Esophagus squamous epithelium (tissue), 5 donors: ENCODE data around the gene AGR2. TPM values are rescaled to one million over a fixed set of nuclear protein-coding genes. Genes with fewer than 3 reads are reported as not detected.
A peak's percentile ranks its signal among the peaks of the same experiment; 100 is the strongest.

ENCODE experiments used
- DNase-seq: peaks from one replicate; lab custom pipeline; 2025; lab: John Stamatoyannopoulos, UW
- H3K27ac ChIP-seq, 4 donors: fragments of 200-600 bp; sonication (generic); one replicate each; pipeline ENCODE4 v1.5.1; 2016 to 2019; ENCODE audit warnings: mild to moderate bottlenecking in 1 of 4
- H3K27me3 ChIP-seq, 4 donors: fragments of 200-600 bp; sonication (generic); 1 replicate in 3 of 4; 2 replicates in 1 of 4; pipeline versions ENCODE4 v1.5.1 to v1.6.0; 2017 to 2021; ENCODE audit warnings: antibody characterized with exemption in 1 of 4
- H3K36me3 ChIP-seq, 3 donors: fragments of 200-600 bp; sonication (generic); one replicate each; pipeline ENCODE4 v1.5.1; 2016 to 2019
- H3K4me1 ChIP-seq, 3 donors: fragments of 200-600 bp; sonication (generic); one replicate each; pipeline ENCODE4 v1.5.1; 2017 to 2019
- H3K4me3 ChIP-seq, 4 donors: fragments of 200-600 bp; sonication (generic); 1 replicate in 3 of 4; 2 replicates in 1 of 4; pipeline ENCODE4 v1.5.1; 2016 to 2019; ENCODE audit warnings: mild to moderate bottlenecking in 2 of 4, moderate library complexity in 1 of 4
- H3K9me3 ChIP-seq, 3 donors: fragments of 200-600 bp; sonication (generic); one replicate each; pipeline ENCODE4 v1.5.1; 2016 to 2019
- POLR2A ChIP-seq, 4 donors: fragments of 450-650 bp; IDR thresholded peaks; one replicate each; pipeline ENCODE4 v1.6.1; 2017; ENCODE audit warnings: antibody characterized with exemption in 4 of 4, mild to moderate bottlenecking in 4 of 4, moderate library complexity in 3 of 4
- WGBS, 2 donors: methylation state at CpG; one replicate each; pipeline ENCODE4 v1.1.5; 2018; 5-methylcytosine and 5-hydroxymethylcytosine counted together
- intact Hi-C: fragments of 100-400 bp; cut with DNase I; formaldehyde crosslinking; loops from one replicate; pipeline ENCODE4 v1.15.0; 2022
- total RNA-seq, 4 donors: library from RNA; depleted of rRNA; stranded (reverse); fragments of >200 nt; gene quantifications; one replicate each; pipeline ENCODE4 v1.1.0, GENCODE V29; 2016
- TF ChIP-seq, protein P1 (sequence below), 6 experiments: fragments of 450-650 bp in 4 of 6; fragments of 200-600 bp in 2 of 6; sonication (generic) in 2 of 6; IDR thresholded peaks; one replicate each; pipeline ENCODE4 v1.5.1; 2016 to 2019; ENCODE audit warnings: antibody characterized with exemption in 6 of 6, mild to moderate bottlenecking in 4 of 6, moderate library complexity in 4 of 6
- donor health status: DM: yes; HTN: yes; CAD: no.

AGR2 gene
- total RNA-seq, 4 donors from 2014 or later: 1.6 to 12.4 (median 3.9) TPM

DNA sequence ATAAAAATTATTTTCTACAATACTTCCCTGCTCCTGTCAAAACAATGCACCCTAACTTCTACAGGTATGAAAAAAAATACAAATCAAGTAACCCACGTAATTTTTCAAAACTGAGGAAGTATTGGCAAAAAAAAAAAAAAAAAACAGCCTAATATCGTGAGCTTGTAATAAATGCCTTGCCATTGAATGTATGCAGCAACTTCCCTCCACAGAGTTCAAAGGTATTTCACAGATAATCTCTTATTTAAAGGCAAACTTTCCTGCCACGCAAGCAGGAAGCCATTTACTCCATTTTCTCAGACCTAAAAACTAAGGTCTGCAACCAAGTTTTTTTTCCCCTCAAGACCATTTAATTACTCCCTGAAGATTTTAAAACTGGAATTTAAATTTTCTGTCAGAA is 642 bp upstream of the AGR2 start:
- Histone ChIP-seq H3K4me1 (peaks cover 0 to 26% (median 0%) of the 10 kb centered on the region in 3 donors), H3K36me3 (no peaks in the 10 kb centered on the region), H3K4me3 (no peak overlapping the region), H3K27me3 (no peaks in the 10 kb centered on the region), H3K9me3 (no peaks in the 10 kb centered on the region), H3K27ac (peak overlapping the region in 1 of 4 donors; percentile 68)
- no peak for DNase-seq
- TF ChIP-seq, protein P1, sequence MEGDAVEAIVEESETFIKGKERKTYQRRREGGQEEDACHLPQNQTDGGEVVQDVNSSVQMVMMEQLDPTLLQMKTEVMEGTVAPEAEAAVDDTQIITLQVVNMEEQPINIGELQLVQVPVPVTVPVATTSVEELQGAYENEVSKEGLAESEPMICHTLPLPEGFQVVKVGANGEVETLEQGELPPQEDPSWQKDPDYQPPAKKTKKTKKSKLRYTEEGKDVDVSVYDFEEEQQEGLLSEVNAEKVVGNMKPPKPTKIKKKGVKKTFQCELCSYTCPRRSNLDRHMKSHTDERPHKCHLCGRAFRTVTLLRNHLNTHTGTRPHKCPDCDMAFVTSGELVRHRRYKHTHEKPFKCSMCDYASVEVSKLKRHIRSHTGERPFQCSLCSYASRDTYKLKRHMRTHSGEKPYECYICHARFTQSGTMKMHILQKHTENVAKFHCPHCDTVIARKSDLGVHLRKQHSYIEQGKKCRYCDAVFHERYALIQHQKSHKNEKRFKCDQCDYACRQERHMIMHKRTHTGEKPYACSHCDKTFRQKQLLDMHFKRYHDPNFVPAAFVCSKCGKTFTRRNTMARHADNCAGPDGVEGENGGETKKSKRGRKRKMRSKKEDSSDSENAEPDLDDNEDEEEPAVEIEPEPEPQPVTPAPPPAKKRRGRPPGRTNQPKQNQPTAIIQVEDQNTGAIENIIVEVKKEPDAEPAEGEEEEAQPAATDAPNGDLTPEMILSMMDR (IDR thresholded peaks at IDR 0.05): no peak
- TF ChIP-seq POLR2A (IDR thresholded peaks at IDR 0.05): no peak
- 29 to 48% methylated on average over 3 of the region's 3 CpGs for WGBS, 2 donors
- intact Hi-C loops: no loop called here

DNA sequence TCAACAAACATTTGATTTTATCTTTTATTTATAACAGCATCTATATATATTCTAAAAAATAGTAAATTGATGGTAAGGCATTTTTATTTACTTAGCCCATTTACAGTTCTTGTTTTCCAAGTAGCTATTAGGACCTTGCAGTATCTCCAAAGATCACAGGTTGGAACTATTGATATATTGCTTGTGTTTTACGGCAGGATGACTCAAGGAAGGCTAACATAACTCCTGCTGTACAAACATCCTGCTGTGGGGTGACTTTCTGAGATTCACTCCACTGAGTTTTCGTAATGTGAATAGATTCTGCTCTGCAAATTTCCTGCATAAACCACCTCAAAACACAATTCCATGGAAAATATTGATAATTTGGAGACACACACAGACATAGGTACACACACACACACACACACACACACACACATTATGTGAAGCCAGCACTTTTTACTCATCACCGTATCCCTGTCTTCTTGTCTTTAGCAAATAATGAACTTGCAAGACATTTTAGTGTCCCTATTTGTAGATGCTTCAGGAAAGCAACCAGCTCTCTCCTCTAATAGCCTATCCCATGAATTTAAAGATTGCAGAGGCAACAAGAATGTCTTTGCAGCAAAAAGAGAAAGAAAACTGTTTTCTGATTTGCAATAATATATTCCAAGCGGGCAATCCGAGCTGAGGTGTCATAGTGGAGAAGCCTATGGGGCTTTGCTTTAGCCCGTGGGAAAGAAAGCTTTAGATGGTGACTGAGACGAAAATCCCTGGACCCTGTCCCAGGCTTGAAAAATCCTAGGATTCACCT is 722 bp downstream of the AGR2 start:
- H3K36me3 ChIP-seq: no peaks in the 10 kb centered on the region
- H3K27me3 ChIP-seq: no peaks in the 10 kb centered on the region
- H3K4me1 ChIP-seq: peaks cover 0 to 26% (median 0%) of the 10 kb centered on the region in 3 donors
- peak overlapping the region in 3 of 4 donors; percentile 23 to 68 (median 29) for H3K27ac ChIP-seq
- peak overlapping the region in 2 of 4 donors; percentile 4 to 36 for H3K4me3 ChIP-seq
- no peak for TF ChIP-seq POLR2A (IDR thresholded peaks at IDR 0.05)
- TF ChIP-seq, protein P1 (IDR thresholded peaks at IDR 0.05): no peak
- DNase-seq: no peak
- H3K9me3 ChIP-seq: no peaks in the 10 kb centered on the region
- intact Hi-C loops: no loop called here
- 55 to 60% methylated on average over 7 of the region's 7 CpGs for WGBS, 2 donors

DNA sequence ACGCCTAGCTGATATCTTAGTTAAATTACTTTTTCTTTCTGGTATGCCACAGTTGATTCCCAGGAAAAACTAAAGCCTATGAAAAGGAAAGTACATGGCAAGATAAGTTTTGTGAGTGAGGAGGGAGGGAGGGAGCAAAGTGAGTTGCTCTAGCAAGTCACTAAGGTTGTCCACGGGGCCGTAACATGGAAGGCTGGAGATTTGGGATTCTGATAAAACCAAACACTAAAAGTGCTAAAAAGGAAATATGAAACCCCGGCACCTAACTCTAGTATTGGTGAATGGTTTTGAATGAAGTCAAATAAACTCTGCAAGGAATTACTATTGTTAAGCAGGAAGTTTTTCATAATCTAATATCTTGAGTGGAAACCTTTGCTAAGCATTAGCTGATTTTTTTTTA is 1.7 kb downstream of the AGR2 start:
- intact Hi-C loops: no loop called here
- TF ChIP-seq, protein P1 (IDR thresholded peaks at IDR 0.05): no peak
- no peak for TF ChIP-seq POLR2A (IDR thresholded peaks at IDR 0.05)
- WGBS, 2 donors: 79 to 81% methylated on average over 4 of the region's 4 CpGs
- H3K4me3 ChIP-seq: no peak overlapping the region
- H3K4me1 ChIP-seq: peaks cover 0 to 26% (median 0%) of the 10 kb centered on the region in 3 donors
- no peak for DNase-seq
- no peaks in the 10 kb centered on the region for H3K36me3 ChIP-seq
- no peaks in the 10 kb centered on the region for H3K27me3 ChIP-seq
- no peaks in the 10 kb centered on the region for H3K9me3 ChIP-seq
- no peak overlapping the region for H3K27ac ChIP-seq

DNA sequence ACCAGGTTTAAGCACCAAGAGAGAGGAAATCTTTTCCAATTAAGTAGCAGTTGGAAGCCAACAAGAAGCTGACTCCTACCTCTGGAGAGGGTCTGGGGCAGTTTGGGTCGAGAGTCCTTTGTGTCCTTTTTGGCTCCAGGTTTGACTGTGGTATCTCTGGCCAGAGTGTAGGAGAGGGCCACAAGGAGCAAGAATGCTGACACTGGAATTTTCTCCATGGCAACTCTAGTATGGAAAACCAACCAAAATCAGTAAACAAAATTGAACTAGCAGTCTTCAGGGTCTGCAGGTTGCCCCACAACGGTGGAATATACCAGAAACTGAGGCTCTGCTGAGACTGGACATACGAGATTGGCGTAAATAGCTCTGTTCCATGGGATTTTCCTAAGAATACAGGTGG is 3.2 kb downstream of the AGR2 start:
- intact Hi-C loops: no loop called here
- 91 to 94% methylated on average over 4 of the region's 4 CpGs for WGBS, 2 donors
- H3K27me3 ChIP-seq: no peaks in the 10 kb centered on the region
- no peaks in the 10 kb centered on the region for H3K9me3 ChIP-seq
- no peak overlapping the region for H3K27ac ChIP-seq
- peaks cover 0 to 26% (median 0%) of the 10 kb centered on the region in 3 donors for H3K4me1 ChIP-seq
- no peak overlapping the region for H3K4me3 ChIP-seq
- DNase-seq: no peak
- no peaks in the 10 kb centered on the region for H3K36me3 ChIP-seq
- TF ChIP-seq, protein P1 (IDR thresholded peaks at IDR 0.05): no peak
- TF ChIP-seq POLR2A (IDR thresholded peaks at IDR 0.05): no peak

DNA sequence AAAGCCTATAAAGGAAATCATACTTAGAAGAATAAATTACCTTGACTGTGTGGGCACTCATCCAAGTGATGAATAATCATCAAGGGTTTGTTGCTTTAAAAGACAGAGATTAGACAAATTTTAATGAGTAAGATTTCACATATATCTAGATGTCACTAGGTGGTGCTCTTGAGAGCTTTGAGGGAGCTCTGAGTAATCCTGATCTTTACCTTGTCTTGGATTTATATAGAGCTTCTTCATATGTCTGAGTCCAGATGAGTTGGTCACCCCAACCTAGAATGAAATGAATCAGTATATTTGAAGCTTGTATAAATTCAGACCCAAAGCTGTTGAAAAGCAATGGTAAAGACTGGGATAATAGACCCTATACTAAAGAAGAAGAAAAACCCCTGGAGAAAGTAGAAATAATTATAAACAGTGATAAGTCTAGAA is 3.7 kb downstream of the AGR2 start:
- Histone ChIP-seq H3K27ac (no peak overlapping the region), H3K27me3 (no peaks in the 10 kb centered on the region), H3K9me3 (no peaks in the 10 kb centered on the region), H3K36me3 (no peaks in the 10 kb centered on the region), H3K4me3 (no peak overlapping the region), H3K4me1 (peaks cover 0 to 26% (median 0%) of the 10 kb centered on the region in 3 donors)
- TF ChIP-seq, protein P1 (IDR thresholded peaks at IDR 0.05): peak in 4 of 6 experiments; percentile 39 to 62 (median 42)
- no peak for TF ChIP-seq POLR2A (IDR thresholded peaks at IDR 0.05)
- intact Hi-C loops: no loop called here
- DNase-seq: no peak
